SK-N-SH treated with all-trans-retinoic acid at 6 μM for 48 hours (cell line): ENCODE results near the gene MRPL2.

Experiments used
- ATAC-seq: fragments of 200-7000 bp; cut with Tn5 transposase; 3 replicates; pipeline ENCODE4 v1.9.1; 2020; ENCODE audit warnings: mild to moderate bottlenecking, moderate library complexity
- ARNTL ChIP-seq: fragments of 450-650 bp; formaldehyde crosslinking; IDR thresholded peaks from 2 replicates; pipeline ENCODE4 v1.5.0; 2020; ENCODE audit warnings: low read depth, mild to moderate bottlenecking, moderate library complexity, borderline replicate concordance
- BACH2 ChIP-seq: fragments of 250-450 bp; sonication (Bioruptor Pico); IDR thresholded peaks from 2 replicates; pipeline ENCODE4 v1.9.0; 2021; ENCODE audit warnings: mild to moderate bottlenecking, borderline replicate concordance
- CSDC2 ChIP-seq: fragments of 250-450 bp; sonication (Bioruptor Pico); IDR thresholded peaks from 2 replicates; pipeline ENCODE4 v1.5.0; 2020; ENCODE audit warnings: mild to moderate bottlenecking, moderate library complexity
- GLIS3 ChIP-seq: fragments of 250-450 bp; sonication (Bioruptor Pico); IDR thresholded peaks from 2 replicates; pipeline ENCODE4 v1.5.0; 2020; ENCODE audit warnings: mild to moderate bottlenecking, moderate library complexity
- PPARA ChIP-seq: fragments of 250-450 bp; sonication (Bioruptor Pico); IDR thresholded peaks from 2 replicates; pipeline ENCODE4 v1.5.0; 2020; ENCODE audit warnings: mild to moderate bottlenecking, borderline replicate concordance
- RARB ChIP-seq: fragments of 250-450 bp; sonication (Bioruptor Pico); IDR thresholded peaks from 2 replicates; pipeline ENCODE4 v1.8.0; 2021; ENCODE audit warnings: mild to moderate bottlenecking, moderate library complexity
- SNAI2 ChIP-seq: fragments of 250-450 bp; sonication (Bioruptor Pico); IDR thresholded peaks from 2 replicates; pipeline ENCODE4 v1.5.0; 2020; ENCODE audit warnings: mild to moderate bottlenecking, moderate library complexity
- TCF4 ChIP-seq: fragments of 250-450 bp; sonication (Bioruptor Pico); IDR thresholded peaks from 2 replicates; pipeline ENCODE4 v1.8.0; 2021; ENCODE audit warnings: mild to moderate bottlenecking, moderate library complexity, borderline replicate concordance
- ZFP30 ChIP-seq: fragments of 450-650 bp; formaldehyde crosslinking; IDR thresholded peaks from 2 replicates; pipeline ENCODE4 v1.5.0; 2022; ENCODE audit warnings: mild to moderate bottlenecking, moderate library complexity
- ZNF565 ChIP-seq: fragments of 450-650 bp; formaldehyde crosslinking; conservative IDR thresholded peaks from 2 replicates; pipeline ENCODE4 v1.5.0; 2020; ENCODE audit warnings: low read depth, mild to moderate bottlenecking, moderate library complexity
- ZNF70 ChIP-seq: fragments of 450-650 bp; formaldehyde crosslinking; IDR thresholded peaks from 2 replicates; pipeline ENCODE4 v1.5.0; 2020; ENCODE audit warnings: mild to moderate bottlenecking, moderate library complexity
- TF ChIP-seq, protein P1 (sequence below): fragments of 250-450 bp; sonication (Bioruptor Pico); IDR thresholded peaks from 2 replicates; pipeline ENCODE4 v1.5.1; 2021; ENCODE audit warnings: mild to moderate bottlenecking, moderate library complexity
- TF ChIP-seq, protein P2 (sequence below): fragments of 250-450 bp; sonication (Bioruptor Pico); IDR thresholded peaks from 2 replicates; pipeline ENCODE4 v1.5.1; 2020; ENCODE audit warnings: low read depth, mild to moderate bottlenecking, moderate library complexity
- TF ChIP-seq, protein P3 (sequence below): fragments of 250-450 bp; sonication (Bioruptor Pico); IDR thresholded peaks from 2 replicates; pipeline ENCODE4 v1.8.0; 2021; ENCODE audit warnings: low read depth, mild to moderate bottlenecking, moderate library complexity, borderline replicate concordance
- TF ChIP-seq, protein P4 (sequence below): fragments of 250-450 bp; sonication (Bioruptor Pico); IDR thresholded peaks from 2 replicates; pipeline ENCODE4 v1.5.0; 2020; ENCODE audit warnings: mild to moderate bottlenecking, moderate library complexity
- TF ChIP-seq, protein P5 (sequence below): fragments of 250-450 bp; sonication (Bioruptor Pico); IDR thresholded peaks from 2 replicates; pipeline ENCODE4 v1.8.0; 2020; ENCODE audit warnings: mild to moderate bottlenecking, moderate library complexity, borderline replicate concordance

MRPL2 gene

DNA sequence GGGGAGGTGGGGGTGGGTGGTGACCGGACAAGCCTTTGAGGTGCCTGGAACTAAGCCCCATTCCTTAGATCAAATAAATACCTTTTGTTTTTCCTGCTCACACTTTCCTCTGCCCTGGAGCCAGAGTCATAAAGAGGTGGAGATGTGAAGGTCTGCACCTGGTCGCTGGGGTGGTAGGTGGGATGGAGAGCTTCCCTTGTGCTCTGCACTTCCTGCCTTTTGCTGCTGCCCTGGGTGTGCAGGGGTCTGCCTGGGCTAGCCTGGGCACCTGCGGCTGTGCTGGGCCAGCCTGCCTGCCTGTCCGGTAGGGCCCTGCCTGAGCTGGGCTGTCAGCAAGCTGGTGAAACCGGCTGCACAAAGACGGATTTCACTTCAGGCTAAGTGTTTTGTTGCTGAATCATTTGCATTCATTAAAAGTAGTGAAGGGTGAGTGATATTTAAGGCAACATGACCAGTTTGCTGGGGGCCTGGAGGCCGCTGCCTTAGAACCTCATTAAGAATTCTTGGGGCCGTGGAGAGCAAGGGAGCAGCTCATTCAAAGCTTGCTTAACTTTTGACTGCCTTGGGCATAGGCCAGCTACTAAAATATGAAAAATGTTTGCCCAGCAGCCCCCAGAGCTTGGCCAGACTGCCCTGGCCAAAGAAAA lies 37.3 kb upstream of the MRPL2 start:
- TF ChIP-seq BACH2 (CRISPR knock-in tag) (no peak), GLIS3 (CRISPR knock-in tag) (no peak), CSDC2 (CRISPR knock-in tag) (no peak), ARNTL (CRISPR knock-in tag) (no peak), PPARA (no peak), ZFP30 (CRISPR knock-in tag) (no peak), TCF4 (no peak), ZNF565 (CRISPR knock-in tag) (no peak), RARB (no peak), SNAI2 (CRISPR knock-in tag) (no peak)
- TF ChIP-seq, protein P1, sequence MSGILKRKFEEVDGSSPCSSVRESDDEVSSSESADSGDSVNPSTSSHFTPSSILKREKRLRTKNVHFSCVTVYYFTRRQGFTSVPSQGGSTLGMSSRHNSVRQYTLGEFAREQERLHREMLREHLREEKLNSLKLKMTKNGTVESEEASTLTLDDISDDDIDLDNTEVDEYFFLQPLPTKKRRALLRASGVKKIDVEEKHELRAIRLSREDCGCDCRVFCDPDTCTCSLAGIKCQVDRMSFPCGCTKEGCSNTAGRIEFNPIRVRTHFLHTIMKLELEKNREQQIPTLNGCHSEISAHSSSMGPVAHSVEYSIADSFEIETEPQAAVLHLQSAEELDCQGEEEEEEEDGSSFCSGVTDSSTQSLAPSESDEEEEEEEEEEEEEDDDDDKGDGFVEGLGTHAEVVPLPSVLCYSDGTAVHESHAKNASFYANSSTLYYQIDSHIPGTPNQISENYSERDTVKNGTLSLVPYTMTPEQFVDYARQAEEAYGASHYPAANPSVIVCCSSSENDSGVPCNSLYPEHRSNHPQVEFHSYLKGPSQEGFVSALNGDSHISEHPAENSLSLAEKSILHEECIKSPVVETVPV = no peak
- TF ChIP-seq, protein P2, sequence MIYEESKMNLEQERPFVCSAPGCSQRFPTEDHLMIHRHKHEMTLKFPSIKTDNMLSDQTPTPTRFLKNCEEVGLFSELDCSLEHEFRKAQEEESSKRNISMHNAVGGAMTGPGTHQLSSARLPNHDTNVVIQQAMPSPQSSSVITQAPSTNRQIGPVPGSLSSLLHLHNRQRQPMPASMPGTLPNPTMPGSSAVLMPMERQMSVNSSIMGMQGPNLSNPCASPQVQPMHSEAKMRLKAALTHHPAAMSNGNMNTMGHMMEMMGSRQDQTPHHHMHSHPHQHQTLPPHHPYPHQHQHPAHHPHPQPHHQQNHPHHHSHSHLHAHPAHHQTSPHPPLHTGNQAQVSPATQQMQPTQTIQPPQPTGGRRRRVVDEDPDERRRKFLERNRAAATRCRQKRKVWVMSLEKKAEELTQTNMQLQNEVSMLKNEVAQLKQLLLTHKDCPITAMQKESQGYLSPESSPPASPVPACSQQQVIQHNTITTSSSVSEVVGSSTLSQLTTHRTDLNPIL (CRISPR knock-in tag) = no peak
- TF ChIP-seq, protein P3, sequence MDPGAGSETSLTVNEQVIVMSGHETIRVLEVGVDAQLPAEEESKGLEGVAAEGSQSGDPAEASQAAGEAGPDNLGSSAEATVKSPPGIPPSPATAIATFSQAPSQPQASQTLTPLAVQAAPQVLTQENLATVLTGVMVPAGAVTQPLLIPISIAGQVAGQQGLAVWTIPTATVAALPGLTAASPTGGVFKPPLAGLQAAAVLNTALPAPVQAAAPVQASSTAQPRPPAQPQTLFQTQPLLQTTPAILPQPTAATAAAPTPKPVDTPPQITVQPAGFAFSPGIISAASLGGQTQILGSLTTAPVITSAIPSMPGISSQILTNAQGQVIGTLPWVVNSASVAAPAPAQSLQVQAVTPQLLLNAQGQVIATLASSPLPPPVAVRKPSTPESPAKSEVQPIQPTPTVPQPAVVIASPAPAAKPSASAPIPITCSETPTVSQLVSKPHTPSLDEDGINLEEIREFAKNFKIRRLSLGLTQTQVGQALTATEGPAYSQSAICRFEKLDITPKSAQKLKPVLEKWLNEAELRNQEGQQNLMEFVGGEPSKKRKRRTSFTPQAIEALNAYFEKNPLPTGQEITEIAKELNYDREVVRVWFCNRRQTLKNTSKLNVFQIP (CRISPR knock-in tag) = no peak
- TF ChIP-seq, protein P4, sequence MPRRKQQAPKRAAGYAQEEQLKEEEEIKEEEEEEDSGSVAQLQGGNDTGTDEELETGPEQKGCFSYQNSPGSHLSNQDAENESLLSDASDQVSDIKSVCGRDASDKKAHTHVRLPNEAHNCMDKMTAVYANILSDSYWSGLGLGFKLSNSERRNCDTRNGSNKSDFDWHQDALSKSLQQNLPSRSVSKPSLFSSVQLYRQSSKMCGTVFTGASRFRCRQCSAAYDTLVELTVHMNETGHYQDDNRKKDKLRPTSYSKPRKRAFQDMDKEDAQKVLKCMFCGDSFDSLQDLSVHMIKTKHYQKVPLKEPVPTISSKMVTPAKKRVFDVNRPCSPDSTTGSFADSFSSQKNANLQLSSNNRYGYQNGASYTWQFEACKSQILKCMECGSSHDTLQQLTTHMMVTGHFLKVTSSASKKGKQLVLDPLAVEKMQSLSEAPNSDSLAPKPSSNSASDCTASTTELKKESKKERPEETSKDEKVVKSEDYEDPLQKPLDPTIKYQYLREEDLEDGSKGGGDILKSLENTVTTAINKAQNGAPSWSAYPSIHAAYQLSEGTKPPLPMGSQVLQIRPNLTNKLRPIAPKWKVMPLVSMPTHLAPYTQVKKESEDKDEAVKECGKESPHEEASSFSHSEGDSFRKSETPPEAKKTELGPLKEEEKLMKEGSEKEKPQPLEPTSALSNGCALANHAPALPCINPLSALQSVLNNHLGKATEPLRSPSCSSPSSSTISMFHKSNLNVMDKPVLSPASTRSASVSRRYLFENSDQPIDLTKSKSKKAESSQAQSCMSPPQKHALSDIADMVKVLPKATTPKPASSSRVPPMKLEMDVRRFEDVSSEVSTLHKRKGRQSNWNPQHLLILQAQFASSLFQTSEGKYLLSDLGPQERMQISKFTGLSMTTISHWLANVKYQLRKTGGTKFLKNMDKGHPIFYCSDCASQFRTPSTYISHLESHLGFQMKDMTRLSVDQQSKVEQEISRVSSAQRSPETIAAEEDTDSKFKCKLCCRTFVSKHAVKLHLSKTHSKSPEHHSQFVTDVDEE (CRISPR knock-in tag) = no peak
- TF ChIP-seq, protein P5, sequence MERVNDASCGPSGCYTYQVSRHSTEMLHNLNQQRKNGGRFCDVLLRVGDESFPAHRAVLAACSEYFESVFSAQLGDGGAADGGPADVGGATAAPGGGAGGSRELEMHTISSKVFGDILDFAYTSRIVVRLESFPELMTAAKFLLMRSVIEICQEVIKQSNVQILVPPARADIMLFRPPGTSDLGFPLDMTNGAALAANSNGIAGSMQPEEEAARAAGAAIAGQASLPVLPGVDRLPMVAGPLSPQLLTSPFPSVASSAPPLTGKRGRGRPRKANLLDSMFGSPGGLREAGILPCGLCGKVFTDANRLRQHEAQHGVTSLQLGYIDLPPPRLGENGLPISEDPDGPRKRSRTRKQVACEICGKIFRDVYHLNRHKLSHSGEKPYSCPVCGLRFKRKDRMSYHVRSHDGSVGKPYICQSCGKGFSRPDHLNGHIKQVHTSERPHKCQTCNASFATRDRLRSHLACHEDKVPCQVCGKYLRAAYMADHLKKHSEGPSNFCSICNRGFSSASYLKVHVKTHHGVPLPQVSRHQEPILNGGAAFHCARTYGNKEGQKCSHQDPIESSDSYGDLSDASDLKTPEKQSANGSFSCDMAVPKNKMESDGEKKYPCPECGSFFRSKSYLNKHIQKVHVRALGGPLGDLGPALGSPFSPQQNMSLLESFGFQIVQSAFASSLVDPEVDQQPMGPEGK (CRISPR knock-in tag) = no peak
- peak; percentile 83 for ATAC-seq

DNA sequence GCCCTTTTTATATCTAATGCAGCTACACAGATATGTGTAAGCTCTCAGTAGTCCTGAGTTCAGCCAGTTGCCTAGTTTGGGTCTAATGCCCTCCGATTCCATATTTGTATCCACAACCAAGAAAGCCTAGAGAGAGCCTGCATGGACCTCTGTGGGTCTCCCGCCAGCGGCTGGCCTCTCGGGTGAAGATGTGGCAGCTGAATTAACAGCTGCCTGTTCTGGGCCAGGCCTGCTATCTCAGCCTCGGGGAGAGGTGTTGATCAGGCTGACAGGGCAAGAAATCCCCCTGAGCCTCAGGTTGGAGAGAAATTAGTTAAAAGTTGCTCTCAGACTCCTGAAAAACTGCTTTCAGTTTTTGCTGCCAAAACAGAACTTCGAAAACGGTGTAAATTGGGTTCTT lies 36.7 kb upstream of the MRPL2 start:
- ATAC-seq = no peak
- TF ChIP-seq, protein P2 (CRISPR knock-in tag) = no peak
- TF ChIP-seq ZNF565 (CRISPR knock-in tag) = no peak

DNA sequence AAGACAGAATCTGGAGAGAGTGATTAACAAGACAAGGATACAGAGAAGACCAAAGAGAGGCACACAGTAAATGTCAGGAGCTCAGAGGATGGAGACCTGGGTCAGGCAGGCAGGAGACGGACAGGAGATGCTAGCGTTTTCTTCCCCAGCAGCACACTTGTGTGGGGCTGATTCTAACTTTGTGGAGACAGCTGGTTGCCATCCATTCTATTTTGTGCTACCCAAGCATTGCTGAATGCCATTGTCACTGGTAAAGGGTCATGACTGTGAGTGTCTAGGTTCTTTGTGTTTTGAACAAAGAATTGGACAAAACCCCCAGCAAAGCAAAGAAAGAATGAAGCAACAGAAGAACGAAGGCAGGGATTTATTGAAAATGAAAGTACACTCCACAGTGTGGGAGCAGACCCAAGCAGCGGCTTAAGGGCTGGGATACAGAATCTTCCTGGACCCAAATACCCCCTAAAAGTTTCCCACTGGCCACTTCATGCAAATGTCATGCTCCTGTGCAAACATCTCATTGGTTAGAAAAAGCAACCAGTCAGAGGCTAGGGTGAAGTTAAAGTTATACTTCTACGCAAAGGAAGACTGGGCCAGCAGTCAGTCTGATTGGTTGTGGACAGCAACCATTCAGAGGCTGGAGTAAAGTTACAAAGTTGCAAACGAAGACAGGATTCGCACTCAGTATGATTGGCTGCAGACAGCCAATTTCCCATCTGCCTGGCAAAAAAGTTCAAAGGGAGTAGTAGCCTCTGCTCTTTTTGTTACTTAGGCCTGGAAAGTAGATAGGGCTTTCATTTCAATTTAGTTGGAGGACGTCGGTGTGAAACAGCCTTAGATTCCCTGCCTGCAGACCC lies 34.4 kb upstream of the MRPL2 start:
- no peak for TF ChIP-seq ZNF70 (CRISPR knock-in tag)
- ATAC-seq = peak; percentile 7; the same call in 1 of the 3 replicates
